HG02885 (cell line): ENCODE measurements around the gene DYSF.

Experiments
- ATAC-seq: cut with Tn5 transposase; IDR thresholded peaks from one replicate; pipeline ENCODE4 v1.9.1; 2021; ENCODE audit warnings: mild to moderate bottlenecking; ENCODE audit not compliant: unreplicated experiment, poor library complexity

Gene DYSF

GRCh38 chr2:71562518-71562917 lies 109.2 kb downstream of the DYSF start:
- no peak for ATAC-seq

- no peak for ATAC-seq
Observed at GRCh38 chr2:71563872-71564271, 110.5 kb downstream of the DYSF start.

GRCh38 chr2:71564361-71564760 lies 111.0 kb downstream of the DYSF start:
- no peak for ATAC-seq

GRCh38 chr2:71564790-71565189 lies 111.4 kb downstream of the DYSF start:
- ATAC-seq: no peak

- no peak for ATAC-seq
Observed at GRCh38 chr2:71566372-71566771, 113.0 kb downstream of the DYSF start.

GRCh38 chr2:71567625-71568024 lies 114.3 kb downstream of the DYSF start:
- no peak for ATAC-seq

GRCh38 chr2:71568103-71568502 lies 114.7 kb downstream of the DYSF start:
- ATAC-seq: no peak

- ATAC-seq: no peak
Observed at GRCh38 chr2:71570511-71570910, 117.2 kb downstream of the DYSF start.

- ATAC-seq: no peak
Observed at GRCh38 chr2:71570951-71571460, 117.6 kb downstream of the DYSF start.

GRCh38 chr2:71571945-71572344 lies 118.6 kb downstream of the DYSF start:
- ATAC-seq: no peak

GRCh38 chr2:71575966-71576365 lies 122.6 kb downstream of the DYSF start:
- no peak for ATAC-seq

- ATAC-seq: no peak
Observed at GRCh38 chr2:71576541-71576940, 123.2 kb downstream of the DYSF start.

- ATAC-seq: no peak
Observed at GRCh38 chr2:71577209-71577608, 123.8 kb downstream of the DYSF start.

GRCh38 chr2:71578767-71579342 lies 125.5 kb downstream of the DYSF start:
- ATAC-seq: no peak

GRCh38 chr2:71581026-71581425 lies 127.7 kb downstream of the DYSF start:
- ATAC-seq: no peak

- ATAC-seq: no peak
Observed at GRCh38 chr2:71583876-71584275, 130.5 kb downstream of the DYSF start.

- no peak for ATAC-seq
Observed at GRCh38 chr2:71586471-71586870, 133.1 kb downstream of the DYSF start.

GRCh38 chr2:71587509-71588073 lies 134.2 kb downstream of the DYSF start:
- no peak for ATAC-seq

GRCh38 chr2:71588497-71589170 lies 135.3 kb downstream of the DYSF start:
- ATAC-seq: no peak

GRCh38 chr2:71589763-71590162 lies 136.4 kb downstream of the DYSF start:
- no peak for ATAC-seq

- ATAC-seq: no peak
Observed at GRCh38 chr2:71591044-71591443, 137.7 kb downstream of the DYSF start.
